K562 (cell line): ENCODE measurements around the gene MAMDC4.

Experiments used
- CHD2 ChIP-seq: IDR thresholded peaks from 2 replicates; pipeline ENCODE4 v1.6.1; 2011; ENCODE audit warnings: low read depth, low read length
- DNMT1 ChIP-seq: fragments of 450-650 bp; IDR thresholded peaks from 2 replicates; pipeline ENCODE4 v1.6.1; 2016; ENCODE audit warnings: antibody characterized with exemption, mild to moderate bottlenecking
- KAT8 ChIP-seq: fragments of 450-650 bp; IDR thresholded peaks from 2 replicates; pipeline ENCODE4 v1.6.1; 2016; ENCODE audit warnings: low read depth, mild to moderate bottlenecking
- NCOA1 ChIP-seq: fragments of 450-650 bp; IDR thresholded peaks from 2 replicates; pipeline ENCODE4 v1.6.1; 2016; ENCODE audit warnings: low read depth
- TCFL5 ChIP-seq: fragments of 250-450 bp; sonication (Bioruptor Pico); conservative IDR thresholded peaks from 2 replicates; pipeline ENCODE4 v1.6.1; 2021; ENCODE audit warnings: mild to moderate bottlenecking, moderate library complexity, matching md5 sums

DNA sequence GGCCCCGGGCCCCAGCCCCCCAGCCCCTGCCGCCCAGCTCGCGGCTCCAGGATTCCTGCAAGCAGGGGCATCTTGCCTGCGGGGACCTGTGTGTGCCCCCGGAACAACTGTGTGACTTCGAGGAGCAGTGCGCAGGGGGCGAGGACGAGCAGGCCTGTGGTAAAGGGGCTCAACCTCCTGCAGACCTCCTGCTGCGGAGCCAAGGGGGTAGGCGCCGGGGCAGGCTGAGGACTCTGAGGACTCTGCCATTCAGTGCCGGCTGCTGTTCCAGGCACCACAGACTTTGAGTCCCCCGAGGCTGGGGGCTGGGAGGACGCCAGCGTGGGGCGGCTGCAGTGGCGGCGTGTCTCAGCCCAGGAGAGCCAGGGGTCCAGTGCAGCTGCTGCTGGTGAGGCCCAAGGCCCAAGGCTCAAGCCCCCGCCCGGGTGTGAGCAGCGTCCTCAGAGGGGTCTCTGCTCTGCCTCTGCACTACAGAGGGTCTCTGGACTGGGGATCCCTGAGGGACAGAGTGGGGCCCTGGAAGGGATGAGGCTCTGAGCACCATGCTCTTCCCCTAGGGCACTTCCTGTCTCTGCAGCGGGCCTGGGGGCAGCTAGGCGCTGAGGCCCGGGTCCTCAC is 3.4 kb downstream of the MAMDC4 start:
- no peak for TF ChIP-seq DNMT1
- no peak for TF ChIP-seq TCFL5 (CRISPR knock-in tag)
- no peak for TF ChIP-seq CHD2
- TF ChIP-seq NCOA1: no peak
- TF ChIP-seq KAT8: no peak
